ENCODE measurements around the gene DHCR7.

GRCh38 chr11:71397331-71397860 lies 50.8 kb downstream of the DHCR7 start:
- TF ChIP-seq, protein P1, sequence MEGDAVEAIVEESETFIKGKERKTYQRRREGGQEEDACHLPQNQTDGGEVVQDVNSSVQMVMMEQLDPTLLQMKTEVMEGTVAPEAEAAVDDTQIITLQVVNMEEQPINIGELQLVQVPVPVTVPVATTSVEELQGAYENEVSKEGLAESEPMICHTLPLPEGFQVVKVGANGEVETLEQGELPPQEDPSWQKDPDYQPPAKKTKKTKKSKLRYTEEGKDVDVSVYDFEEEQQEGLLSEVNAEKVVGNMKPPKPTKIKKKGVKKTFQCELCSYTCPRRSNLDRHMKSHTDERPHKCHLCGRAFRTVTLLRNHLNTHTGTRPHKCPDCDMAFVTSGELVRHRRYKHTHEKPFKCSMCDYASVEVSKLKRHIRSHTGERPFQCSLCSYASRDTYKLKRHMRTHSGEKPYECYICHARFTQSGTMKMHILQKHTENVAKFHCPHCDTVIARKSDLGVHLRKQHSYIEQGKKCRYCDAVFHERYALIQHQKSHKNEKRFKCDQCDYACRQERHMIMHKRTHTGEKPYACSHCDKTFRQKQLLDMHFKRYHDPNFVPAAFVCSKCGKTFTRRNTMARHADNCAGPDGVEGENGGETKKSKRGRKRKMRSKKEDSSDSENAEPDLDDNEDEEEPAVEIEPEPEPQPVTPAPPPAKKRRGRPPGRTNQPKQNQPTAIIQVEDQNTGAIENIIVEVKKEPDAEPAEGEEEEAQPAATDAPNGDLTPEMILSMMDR (IDR thresholded peaks at IDR 0.05; ENCODE audit: poor library complexity), result no peak
- TF ChIP-seq EZH2 (IDR thresholded peaks at IDR 0.05; ENCODE audit: borderline replicate concordance), result no peak

All from hepatocyte (in vitro differentiated cells).